Transverse colon (tissue), 4 donors: ENCODE data around the gene EIF3B. TPM values are rescaled to one million over a fixed set of nuclear protein-coding genes. Genes with fewer than 3 reads are reported as not detected.

Experiments used
- DNase-seq: peaks from one replicate; pipeline ENCODE4 v3.0.0-alpha.2; 2019
- H3K27ac ChIP-seq, 4 donors: fragments of 200-600 bp; sonication (generic); 2 replicates each; pipeline ENCODE4 v1.5.1; 2016 to 2018; ENCODE audit warnings: inconsistent platforms in 4 of 4
- H3K27me3 ChIP-seq: fragments of 200-600 bp; sonication (generic); 2 replicates; pipeline ENCODE4 v1.5.1; 2017; ENCODE audit warnings: inconsistent platforms
- H3K36me3 ChIP-seq, 4 donors: fragments of 200-600 bp; sonication (generic); 2 replicates each; pipeline ENCODE4 v1.5.1; 2017 to 2019; ENCODE audit warnings: inconsistent platforms in 4 of 4
- H3K4me1 ChIP-seq, 4 donors: fragments of 200-600 bp; sonication (generic); 2 replicates each; pipeline ENCODE4 v1.5.1; 2017 to 2020; ENCODE audit warnings: inconsistent platforms in 4 of 4
- H3K4me3 ChIP-seq, 4 donors: fragments of 200-600 bp; sonication (generic); 1 replicate in 1 of 4; 2 replicates in 3 of 4; pipeline versions ENCODE4 v1.5.1 to v1.6.1; 2017 to 2019; ENCODE audit warnings: inconsistent platforms in 4 of 4
- H3K9me3 ChIP-seq, 2 donors: fragments of 200-600 bp; sonication (generic); 2 replicates each; pipeline ENCODE4 v1.5.1; 2017 to 2019; ENCODE audit warnings: inconsistent platforms in 2 of 2
- CTCF ChIP-seq, 5 experiments: fragments of 200-600 bp in 3 of 5; fragments of 450-650 bp in 2 of 5; sonication (generic) in 3 of 5; IDR thresholded peaks; 1 replicate in 2 of 5; 2 replicates in 3 of 5; pipeline ENCODE4 v1.5.1; 2016 to 2017; ENCODE audit warnings: antibody characterized with exemption in 5 of 5, inconsistent platforms in 3 of 5, mild to moderate bottlenecking in 2 of 5, moderate library complexity in 1 of 5
- EP300 ChIP-seq: sonication (generic); formaldehyde crosslinking; IDR thresholded peaks from one replicate; pipeline ENCODE4 v1.6.1; 2017; ENCODE audit warnings: antibody characterized with exemption, low read depth
- POLR2A ChIP-seq: fragments of 450-650 bp; IDR thresholded peaks from one replicate; pipeline ENCODE4 v1.6.1; 2016; ENCODE audit warnings: antibody characterized with exemption, mild to moderate bottlenecking, moderate library complexity
- POLR2AphosphoS5 ChIP-seq, 3 donors: sonication (generic); formaldehyde crosslinking; IDR thresholded peaks; one replicate each; pipeline ENCODE4 v1.6.1; 2016; ENCODE audit warnings: antibody characterized with exemption in 3 of 3
- WGBS, 2 donors: methylation state at CpG; one replicate each; pipeline ENCODE4 v1.1.5; 2018; ENCODE audit warnings: low coverage in 1 of 2; 5-methylcytosine and 5-hydroxymethylcytosine counted together
- in situ Hi-C, 4 donors: fragments of 200-750 bp; cut with MboI; loops; one replicate each; pipeline versions ENCODE4 v1.15.0 to v1.15.1; 2017; ENCODE audit warnings: low sequenced_read_pairs in 3 of 4, low pct_ligation_motif_present in 1 of 4, low pct_unique_long_range_greater_than_20kb in 1 of 4
- intact Hi-C: fragments of 100-400 bp; cut with DNase I; formaldehyde crosslinking; loops from one replicate; pipeline ENCODE4 v1.15.1; 2023; ENCODE audit warnings: low total_unique reads
- total RNA-seq, 4 donors: library from RNA; depleted of rRNA; stranded (reverse); fragments of >200 nt; gene quantifications; one replicate each; pipeline ENCODE4 v1.1.0, GENCODE V29; 2016

Gene EIF3B
- total RNA-seq, 4 donors from 2014 or later = 75.4 to 201 (median 90.6) TPM

GRCh38 chr7:2315787-2316186 is 38.8 kb upstream of the EIF3B start:
- intact Hi-C loops (no loop called here), in situ Hi-C loops (no loop called here)
- Histone ChIP-seq H3K9me3 (no peaks in the 10 kb centered on the region), H3K4me3 (no peak overlapping the region), H3K27me3 (no peaks in the 10 kb centered on the region), H3K36me3 (no peaks in the 10 kb centered on the region), H3K27ac (no peak overlapping the region), H3K4me1 (peaks cover 0 to 8% (median 6%) of the 10 kb centered on the region in 4 donors)
- no peak for TF ChIP-seq CTCF (IDR thresholded peaks at IDR 0.05)
- TF ChIP-seq POLR2A = no peak
- no peak for TF ChIP-seq EP300
- no peak for DNase-seq
- 83 to 92% methylated on average over 1 of the region's 1 CpG for WGBS, 2 donors

- TF ChIP-seq EP300 (no peak), POLR2AphosphoS5 (IDR thresholded peaks at IDR 0.05) (no peak), POLR2A (no peak), CTCF (IDR thresholded peaks at IDR 0.05) (no peak)
- 83 to 86% methylated on average over 1 of the region's 1 CpG for WGBS, 2 donors
- Histone ChIP-seq H3K4me3 (no peak overlapping the region), H3K4me1 (peaks cover 0 to 8% (median 6%) of the 10 kb centered on the region in 4 donors), H3K27me3 (no peaks in the 10 kb centered on the region), H3K27ac (no peak overlapping the region), H3K9me3 (no peaks in the 10 kb centered on the region), H3K36me3 (no peaks in the 10 kb centered on the region)
- intact Hi-C loops = no loop called here
- DNase-seq = no peak
- in situ Hi-C loops = no loop called here
These were observed 38.0 kb upstream of the EIF3B start for GRCh38 chr7:2316578-2316977.

- WGBS, 2 donors = 55 to 83% methylated on average over 1 to 11 of the region's 12 CpGs
- H3K27me3 ChIP-seq = no peaks in the 10 kb centered on the region
- DNase-seq = no peak
- intact Hi-C loops (no loop called here), in situ Hi-C loops (no loop called here)
- no peak overlapping the region for H3K27ac ChIP-seq
- H3K4me1 ChIP-seq = peaks cover 0 to 8% (median 6%) of the 10 kb centered on the region in 4 donors
- H3K9me3 ChIP-seq = no peaks in the 10 kb centered on the region
- H3K36me3 ChIP-seq = no peaks in the 10 kb centered on the region
- no peak for TF ChIP-seq CTCF (IDR thresholded peaks at IDR 0.05)
- no peak for TF ChIP-seq POLR2AphosphoS5 (IDR thresholded peaks at IDR 0.05)
- TF ChIP-seq EP300 = no peak
- TF ChIP-seq POLR2A = no peak
- no peak overlapping the region for H3K4me3 ChIP-seq
These were observed 36.9 kb upstream of the EIF3B start for GRCh38 chr7:2317556-2318293.

- WGBS, 2 donors = 71 to 79% methylated on average over 9 to 11 of the region's 11 CpGs
- TF ChIP-seq EP300 (no peak), POLR2AphosphoS5 (IDR thresholded peaks at IDR 0.05) (no peak), CTCF (IDR thresholded peaks at IDR 0.05) (no peak), POLR2A (no peak)
- intact Hi-C loops = no loop called here
- Histone ChIP-seq H3K9me3 (no peaks in the 10 kb centered on the region), H3K27me3 (no peaks in the 10 kb centered on the region), H3K36me3 (no peaks in the 10 kb centered on the region), H3K27ac (no peak overlapping the region), H3K4me3 (no peak overlapping the region), H3K4me1 (no peaks in the 10 kb centered on the region)
- in situ Hi-C loops = no loop called here
- no peak for DNase-seq
These were observed 33.6 kb upstream of the EIF3B start for GRCh38 chr7:2321020-2321419.
